ENCODE measurements around the gene MIB1.

Gene MIB1

GRCh38 chr18:21815101-21815500 is 74.5 kb downstream of the MIB1 start:
- no peak for DNase-seq (ENCODE audit: low spot score)

- peak; percentile 50 for DNase-seq (ENCODE audit: low spot score)
Observed at GRCh38 chr18:21820033-21820810, 79.6 kb downstream of the MIB1 start.

DNA sequence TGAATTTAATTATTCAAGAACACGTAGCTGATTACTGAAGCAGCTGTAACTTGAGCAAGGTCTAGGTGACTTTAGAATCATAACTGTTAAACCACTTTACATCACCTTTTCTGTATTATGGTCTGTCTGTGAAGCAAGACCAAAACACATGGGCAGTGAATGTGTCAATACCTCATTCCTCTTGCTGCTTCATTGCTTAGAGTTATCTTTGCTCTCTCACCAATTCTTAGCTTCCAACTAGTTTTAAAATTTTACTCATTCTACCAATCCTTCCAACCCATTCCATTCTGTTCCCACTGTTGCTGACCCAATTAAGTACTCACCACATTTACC is 80.2 kb downstream of the MIB1 start:
- DNase-seq (ENCODE audit: low spot score), result no peak

DNA sequence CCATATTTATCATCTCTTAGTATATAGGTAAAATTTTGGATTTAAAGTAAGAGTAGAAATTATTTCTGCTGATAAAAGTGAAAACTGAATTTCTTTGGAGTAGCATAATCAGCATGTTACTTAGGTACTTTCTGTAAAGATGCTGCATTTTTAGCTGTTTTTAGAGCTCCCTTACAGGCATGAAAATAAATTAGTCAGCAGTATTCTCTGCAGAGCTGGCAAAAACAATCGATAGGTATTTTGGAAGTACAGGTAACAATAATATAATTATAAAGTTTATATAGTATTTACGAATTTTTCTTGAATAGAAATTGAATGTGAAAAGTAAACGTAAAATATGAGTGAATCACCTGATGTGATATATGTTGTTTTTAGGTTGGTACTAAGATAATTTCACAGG is 83.3 kb downstream of the MIB1 start:
- DNase-seq (ENCODE audit: low spot score), result no peak

DNA sequence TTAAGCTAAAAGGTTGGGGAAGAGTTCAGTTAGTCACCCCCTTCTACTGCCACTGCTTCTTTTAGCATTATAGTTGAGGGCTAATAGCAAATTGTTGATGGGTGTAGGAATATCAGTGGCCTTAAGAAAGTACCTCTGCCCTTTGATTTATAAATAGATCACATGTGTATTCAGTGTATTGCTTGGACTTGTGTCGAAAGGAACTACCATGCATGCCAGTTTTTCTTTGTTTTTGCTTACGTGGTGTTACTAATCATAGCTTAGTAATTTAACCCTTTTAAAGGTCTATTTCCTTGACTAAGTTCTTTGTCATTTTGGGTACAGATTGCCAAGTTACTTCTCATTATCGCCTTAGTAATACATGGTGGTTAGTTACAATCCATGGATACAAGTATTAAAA is 85.6 kb downstream of the MIB1 start:
- peak; percentile 17 for DNase-seq (ENCODE audit: low spot score)

DNA sequence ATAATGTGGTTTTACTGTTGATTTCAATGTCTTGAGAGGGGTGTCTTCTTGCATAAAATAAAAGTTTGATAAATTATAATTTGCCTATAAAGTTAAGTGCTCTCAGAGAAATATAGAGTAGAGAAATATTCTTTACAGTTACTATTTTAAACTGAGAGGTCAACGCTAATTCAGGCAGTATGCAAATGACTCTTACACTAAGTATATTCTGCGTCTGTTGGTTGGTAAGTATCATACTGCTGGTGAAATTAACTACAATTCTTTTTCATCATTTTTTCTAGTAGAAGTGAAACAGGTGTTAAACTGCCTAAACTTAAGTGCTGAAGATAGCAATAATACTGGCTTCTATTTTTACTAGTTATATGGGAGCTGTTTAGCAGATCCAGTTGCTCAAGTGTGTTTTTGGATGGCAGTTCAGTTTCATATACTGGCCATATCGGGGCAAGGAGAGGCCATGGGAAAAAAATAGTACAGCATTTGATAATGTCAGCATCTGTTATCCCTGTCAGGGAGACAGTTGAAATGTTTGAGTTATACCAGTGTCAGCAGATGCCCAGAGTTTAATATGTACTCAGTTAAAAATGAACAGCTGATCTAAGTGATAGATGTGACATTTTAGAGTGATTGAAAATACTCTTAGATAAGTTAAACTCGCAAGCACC is 86.2 kb downstream of the MIB1 start:
- no peak for DNase-seq (ENCODE audit: low spot score)

DNA sequence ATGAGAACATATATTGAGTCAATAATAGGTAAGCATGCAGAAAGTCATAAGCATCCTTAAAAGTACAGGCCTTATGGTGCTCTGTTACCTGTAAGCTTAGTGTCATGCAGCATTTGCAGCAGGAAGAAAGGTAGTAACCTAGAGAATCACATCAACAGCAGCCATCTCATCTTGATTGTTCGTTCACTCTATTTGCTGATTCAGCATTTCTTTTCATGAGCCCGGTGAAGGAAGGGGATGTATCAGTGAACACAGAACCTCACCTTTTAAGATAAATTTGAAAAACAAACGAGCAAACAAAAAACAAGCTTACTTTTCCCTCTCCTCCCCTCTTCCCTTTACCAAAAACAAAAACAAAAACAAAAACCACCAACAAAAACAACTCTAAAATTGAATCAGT is 89.9 kb downstream of the MIB1 start:
- no peak for DNase-seq (ENCODE audit: low spot score)

- no peak for DNase-seq (ENCODE audit: low spot score)
Observed at GRCh38 chr18:21831413-21831831, 90.8 kb downstream of the MIB1 start.

GRCh38 chr18:21833604-21834298 is 93.2 kb downstream of the MIB1 start:
- no peak for DNase-seq (ENCODE audit: low spot score)

DNA sequence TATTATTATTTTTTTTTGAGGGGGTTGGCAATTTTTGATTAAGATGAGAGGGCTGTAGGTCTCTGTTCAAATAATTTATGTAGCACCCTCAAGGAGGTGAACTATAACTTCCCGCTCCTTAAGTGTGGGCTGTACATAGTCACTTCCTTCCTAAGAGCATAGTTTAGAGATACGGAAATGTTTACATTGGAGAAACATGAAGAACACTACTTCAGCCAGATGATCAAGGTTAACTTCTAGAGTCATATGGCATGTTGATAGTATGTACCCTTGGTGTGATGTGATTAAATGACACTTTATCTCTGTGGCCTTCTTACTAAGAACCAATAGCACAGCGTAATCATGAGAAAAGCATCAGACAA is 93.7 kb downstream of the MIB1 start:
- no peak for DNase-seq (ENCODE audit: low spot score)

- DNase-seq (ENCODE audit: low spot score), result no peak
Observed at GRCh38 chr18:21841570-21841969, 101.0 kb downstream of the MIB1 start.

DNA sequence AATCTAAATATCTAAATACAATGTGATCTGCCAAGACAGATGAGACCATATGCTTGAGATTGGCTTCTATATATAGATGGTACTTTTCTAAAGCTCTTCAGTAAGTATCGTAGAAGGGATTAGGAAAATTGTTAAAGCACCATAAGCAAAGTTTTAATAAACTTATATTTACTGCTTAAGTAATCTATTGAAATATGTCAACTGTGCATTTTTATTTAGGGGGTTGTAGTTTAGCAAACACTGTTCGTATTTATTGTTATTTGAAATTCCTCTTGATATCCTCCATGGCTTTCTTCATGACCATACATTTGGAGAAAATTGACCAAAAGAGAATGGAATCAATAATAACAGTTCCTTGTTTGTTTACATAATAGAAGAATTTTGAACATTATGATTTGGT is 102.7 kb downstream of the MIB1 start:
- no peak for DNase-seq (ENCODE audit: low spot score)

DNA sequence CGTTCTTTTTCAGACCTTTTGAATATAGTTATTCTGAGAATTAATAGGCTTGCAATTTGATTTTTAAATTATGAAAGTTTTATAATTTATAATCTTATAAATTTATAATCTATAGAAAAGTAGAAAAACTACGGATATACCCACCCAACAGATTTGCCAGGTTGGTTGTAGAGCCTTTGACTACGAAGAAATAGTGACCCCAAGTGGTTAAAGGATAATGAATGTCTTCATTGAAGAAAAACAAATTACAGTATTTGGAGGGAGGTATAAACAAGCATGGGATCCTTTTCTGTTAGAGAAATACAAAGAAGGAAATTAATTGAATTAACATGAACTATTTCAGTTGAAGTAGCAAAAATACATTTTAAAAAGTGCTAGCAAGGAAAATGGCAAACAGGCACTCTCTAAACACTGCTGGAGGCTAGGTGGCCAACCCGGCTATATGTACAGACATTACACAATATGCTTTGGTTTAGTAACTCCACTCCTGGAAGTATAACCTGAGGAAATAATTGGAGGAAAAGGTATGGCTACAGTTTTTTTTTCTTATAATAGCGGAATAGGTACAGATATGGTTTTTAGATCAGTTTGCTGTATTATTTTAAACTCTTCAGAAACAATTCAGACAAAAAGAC is 110.9 kb downstream of the MIB1 start:
- DNase-seq (ENCODE audit: low spot score), result peak; percentile 15

- no peak for DNase-seq (ENCODE audit: low spot score)
Observed at GRCh38 chr18:21853016-21853415, 112.4 kb downstream of the MIB1 start.

- DNase-seq (ENCODE audit: low spot score), result no peak
Observed at GRCh38 chr18:21853775-21854552, 113.4 kb downstream of the MIB1 start.

GRCh38 chr18:21855432-21855831 is 114.8 kb downstream of the MIB1 start:
- no peak for DNase-seq (ENCODE audit: low spot score)

DNA sequence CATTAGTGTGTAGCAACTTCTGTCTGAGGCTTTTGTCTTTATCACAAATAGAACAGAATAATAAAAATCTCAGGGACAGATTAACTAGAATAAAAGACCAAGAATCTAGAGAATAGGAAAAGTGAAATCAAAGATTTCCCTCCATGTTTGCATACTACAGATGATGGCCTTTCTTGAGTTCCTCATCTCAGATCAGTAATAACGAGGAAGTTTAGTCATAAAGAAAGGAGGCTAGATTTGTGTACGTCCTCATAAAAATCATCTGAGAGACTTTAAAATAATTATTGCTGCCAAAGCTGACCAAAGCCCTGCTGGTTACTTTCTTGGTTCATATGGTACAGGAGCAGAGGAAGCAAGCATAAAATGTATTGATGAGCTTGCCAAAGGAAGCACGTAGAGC is 117.3 kb downstream of the MIB1 start:
- DNase-seq (ENCODE audit: low spot score), result no peak

DNA sequence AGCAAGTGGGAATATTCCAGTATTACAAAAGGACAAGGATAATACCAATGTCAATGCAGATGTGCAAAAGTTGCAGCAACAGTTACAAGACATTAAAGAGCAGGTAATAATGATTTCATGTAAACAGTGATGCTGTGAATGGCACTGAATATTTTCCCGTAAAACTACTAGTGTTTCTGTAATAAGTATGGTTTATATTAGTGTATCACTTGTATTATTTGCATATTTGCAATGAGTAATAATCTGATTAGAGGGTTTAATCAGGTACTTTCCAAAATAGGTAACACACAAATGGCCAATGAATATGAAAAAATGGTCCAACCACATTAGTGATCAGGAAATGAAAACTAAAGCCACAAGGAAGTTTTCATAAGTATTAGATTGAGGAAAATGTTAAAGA is 118.0 kb downstream of the MIB1 start:
- no peak for DNase-seq (ENCODE audit: low spot score)

- DNase-seq (ENCODE audit: low spot score), result no peak
Observed at GRCh38 chr18:21864386-21864785, 123.8 kb downstream of the MIB1 start.

- no peak for DNase-seq (ENCODE audit: low spot score)
Observed at GRCh38 chr18:21865043-21865442, 124.5 kb downstream of the MIB1 start.

DNA sequence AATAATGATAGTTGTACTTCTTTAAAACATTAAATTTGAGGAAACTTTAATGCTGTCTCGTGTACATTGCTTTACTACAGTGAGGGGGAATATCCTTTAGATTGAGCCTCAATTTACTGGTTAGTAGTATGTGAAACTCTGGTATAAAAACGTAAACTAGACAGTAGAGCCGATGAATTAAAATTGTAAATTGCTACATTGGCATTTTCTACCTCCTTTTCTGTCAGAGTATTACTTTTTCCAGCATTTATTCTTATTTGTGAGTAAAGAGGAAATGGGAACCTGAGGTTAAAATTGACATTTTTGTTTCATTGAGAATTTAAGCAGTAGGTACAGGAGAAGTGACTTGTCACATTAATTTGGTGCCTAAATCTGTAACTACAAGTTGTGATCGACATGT is 128.2 kb downstream of the MIB1 start:
- no peak for DNase-seq (ENCODE audit: low spot score)

- DNase-seq (ENCODE audit: low spot score), result no peak
Observed at GRCh38 chr18:21889570-21889969, 149.0 kb downstream of the MIB1 start.

Data from AG20443 (cell line).